ENCODE results near the gene PTPRN2. TPM values are rescaled to one million over a fixed set of nuclear protein-coding genes. Genes with fewer than 3 reads are reported as not detected.

Gene PTPRN2
- total RNA-seq, 1 experiment from 2014 or later = not detected

- Histone ChIP-seq H3K4me2 (no peak overlapping the region), H3K27ac (no peak overlapping the region), H3K27me3 (ENCODE audit: insufficient read depth, low read depth) (peaks cover 73% of the 10 kb centered on the region), H3K9me2 (ENCODE audit: insufficient read depth) (no peaks in the 10 kb centered on the region), H3F3A (ENCODE audit: insufficient read depth, low read depth) (no peaks in the 10 kb centered on the region), H3K36me3 (ENCODE audit: low read depth) (no peaks in the 10 kb centered on the region), H2AFZ (no peak overlapping the region), H3K4me3 (no peak overlapping the region), H3K79me2 (ENCODE audit: low read depth) (no peaks in the 10 kb centered on the region), H3K4me1 (replicated peaks; ENCODE audit: insufficient read depth) (no peaks in the 10 kb centered on the region), H3K9me3 (ENCODE audit: insufficient read depth, low read depth) (no peaks in the 10 kb centered on the region), H4K20me1 (ENCODE audit: insufficient read depth) (no peaks in the 10 kb centered on the region)
- no peak for DNase-seq
- ChIA-PET CTCF (no interaction called here), POLR2A (ENCODE audit: unreplicated experiment) (no interaction called here)
- intact Hi-C loops (cut with micrococcal nuclease; ENCODE audit: unreplicated experiment) = no loop called here
- BruUV-seq (replicated peaks) = no TSS peak
- no peak for TF ChIP-seq CTCF (conservative IDR thresholded peaks at IDR 0.05)
- TF ChIP-seq EZH2 (IDR thresholded peaks at IDR 0.05; ENCODE audit: low read depth) = no peak
Measured at GRCh38 chr7:158392251-158392650, 195.4 kb downstream of the PTPRN2 start.

- Histone ChIP-seq H3K79me2 (ENCODE audit: low read depth) (no peaks in the 10 kb centered on the region), H3K9me2 (ENCODE audit: insufficient read depth) (no peaks in the 10 kb centered on the region), H3K9me3 (ENCODE audit: insufficient read depth, low read depth) (no peaks in the 10 kb centered on the region), H3K27ac (no peak overlapping the region), H3K4me1 (replicated peaks; ENCODE audit: insufficient read depth) (no peaks in the 10 kb centered on the region), H2AFZ (no peak overlapping the region), H3K4me2 (no peak overlapping the region), H4K20me1 (ENCODE audit: insufficient read depth) (no peaks in the 10 kb centered on the region), H3K27me3 (ENCODE audit: insufficient read depth, low read depth) (peaks cover 74% of the 10 kb centered on the region), H3K4me3 (no peak overlapping the region), H3F3A (ENCODE audit: insufficient read depth, low read depth) (no peaks in the 10 kb centered on the region), H3K36me3 (ENCODE audit: low read depth) (no peaks in the 10 kb centered on the region)
- DNase-seq = no peak
- BruUV-seq (replicated peaks) = no TSS peak
- intact Hi-C loops (cut with micrococcal nuclease; ENCODE audit: unreplicated experiment) = no loop called here
- ChIA-PET POLR2A (ENCODE audit: unreplicated experiment) (no interaction called here), CTCF (no interaction called here)
- TF ChIP-seq CTCF (conservative IDR thresholded peaks at IDR 0.05) = no peak
- no peak for TF ChIP-seq EZH2 (IDR thresholded peaks at IDR 0.05; ENCODE audit: low read depth)
Measured at GRCh38 chr7:158391541-158391940, 196.1 kb downstream of the PTPRN2 start.

GRCh38 chr7:158391141-158391540 is 196.5 kb downstream of the PTPRN2 start:
- ChIA-PET CTCF (no interaction called here), POLR2A (ENCODE audit: unreplicated experiment) (no interaction called here)
- H3K4me1 ChIP-seq (replicated peaks; ENCODE audit: insufficient read depth) = no peaks in the 10 kb centered on the region
- H3F3A ChIP-seq (ENCODE audit: insufficient read depth, low read depth) = no peaks in the 10 kb centered on the region
- no peak overlapping the region for H3K4me3 ChIP-seq
- H3K27me3 ChIP-seq (ENCODE audit: insufficient read depth, low read depth) = peaks cover 78% of the 10 kb centered on the region
- H3K36me3 ChIP-seq (ENCODE audit: low read depth) = no peaks in the 10 kb centered on the region
- DNase-seq = no peak
- H3K9me3 ChIP-seq (ENCODE audit: insufficient read depth, low read depth) = no peaks in the 10 kb centered on the region
- H2AFZ ChIP-seq = no peak overlapping the region
- no peak overlapping the region for H3K4me2 ChIP-seq
- H3K27ac ChIP-seq = no peak overlapping the region
- no peaks in the 10 kb centered on the region for H3K79me2 ChIP-seq (ENCODE audit: low read depth)
- H3K9me2 ChIP-seq (ENCODE audit: insufficient read depth) = no peaks in the 10 kb centered on the region
- intact Hi-C loops (cut with micrococcal nuclease; ENCODE audit: unreplicated experiment) = no loop called here
- TF ChIP-seq EZH2 (IDR thresholded peaks at IDR 0.05; ENCODE audit: low read depth) (no peak), CTCF (conservative IDR thresholded peaks at IDR 0.05) (no peak)
- H4K20me1 ChIP-seq (ENCODE audit: insufficient read depth) = no peaks in the 10 kb centered on the region
- BruUV-seq (replicated peaks) = no TSS peak

All from PC-9 (cell line).